Stimulated activated CD8-positive, alpha-beta memory T cell treated with anti-CD3 and anti-CD28 coated beads, Interleukin-7, amount 100 ng/mL, for 24 hours (primary cell): ENCODE measurements around the gene NOX5.
"Not testable (repeated sequence)": the region's sequence is repeated elsewhere in the genome, so short reads cannot be mapped to it uniquely, and the experiment has no call there.

Experiments
- DNase-seq: peaks from one replicate; pipeline ENCODE4 v3.0.0-alpha.2; 2020; ENCODE audit warnings: low read depth

Gene NOX5

DNA sequence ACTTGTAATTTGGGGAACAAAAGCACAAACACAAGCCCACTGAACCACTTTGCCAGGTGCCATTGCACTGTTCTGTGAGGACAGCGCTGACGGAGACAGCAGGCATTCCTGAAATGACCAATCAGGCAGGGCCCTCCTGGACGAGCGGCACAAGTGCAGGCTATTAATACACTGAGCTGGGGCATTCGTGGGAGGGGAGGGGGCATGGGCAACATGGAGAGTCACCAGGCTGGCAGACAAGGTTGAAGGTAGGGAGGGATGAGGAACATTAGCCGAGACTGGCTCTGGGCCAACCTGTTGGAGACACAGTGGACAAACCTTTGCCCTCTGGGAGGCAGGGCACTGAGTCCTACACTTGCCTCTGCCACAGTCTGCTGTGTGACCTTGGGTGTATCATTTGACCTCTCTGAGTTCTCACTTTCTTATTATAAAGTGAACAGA, 45.6 kb downstream of the NOX5 start:
- no peak for DNase-seq

GRCh38 chr15:69060744-69061143, 46.2 kb downstream of the NOX5 start:
- DNase-seq = no peak

DNA sequence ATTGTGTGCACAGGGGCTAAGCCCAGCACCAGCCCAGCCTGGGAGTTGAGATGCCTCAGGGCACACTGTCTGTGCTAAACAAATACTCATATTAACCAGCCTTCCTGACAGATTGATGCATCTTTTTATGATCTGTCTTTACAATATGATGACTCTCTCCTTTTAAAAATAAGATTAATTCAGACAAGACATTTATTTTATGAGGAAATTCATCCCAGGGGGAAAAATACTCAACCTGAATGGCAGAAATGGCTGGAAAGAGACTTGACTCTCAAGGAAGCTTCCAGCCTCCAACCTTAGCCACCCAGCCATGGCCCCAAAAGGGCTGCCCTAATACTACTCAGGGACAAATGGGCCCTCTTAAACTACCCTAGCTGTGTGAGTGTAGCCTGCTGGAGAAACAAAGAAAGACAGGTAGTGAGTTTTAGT, 46.9 kb downstream of the NOX5 start:
- no peak for DNase-seq

GRCh38 chr15:69064649-69065048, 50.2 kb downstream of the NOX5 start:
- DNase-seq = no peak

- DNase-seq = no peak
Measured at GRCh38 chr15:69066007-69066995, 51.8 kb downstream of the NOX5 start.

DNA sequence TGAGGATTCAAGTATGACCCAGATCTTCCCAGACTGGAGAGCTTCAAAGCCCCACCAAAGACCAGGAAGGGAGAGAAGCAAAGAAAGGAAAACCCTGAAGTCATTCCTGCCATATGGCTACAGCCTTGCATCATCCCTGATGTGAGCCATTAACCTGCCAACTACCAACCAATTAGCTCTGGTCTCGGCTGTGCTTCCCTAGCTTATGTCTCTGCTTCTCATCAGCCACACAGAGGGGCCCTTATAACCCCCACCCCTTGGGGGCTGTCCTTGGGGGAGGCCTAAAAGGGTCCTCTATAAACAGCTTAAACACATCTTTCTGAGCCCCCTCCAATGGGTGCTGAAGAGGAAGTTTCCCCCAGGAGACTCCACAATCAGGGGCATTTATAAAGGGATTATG, 52.8 kb downstream of the NOX5 start:
- no peak for DNase-seq

DNA sequence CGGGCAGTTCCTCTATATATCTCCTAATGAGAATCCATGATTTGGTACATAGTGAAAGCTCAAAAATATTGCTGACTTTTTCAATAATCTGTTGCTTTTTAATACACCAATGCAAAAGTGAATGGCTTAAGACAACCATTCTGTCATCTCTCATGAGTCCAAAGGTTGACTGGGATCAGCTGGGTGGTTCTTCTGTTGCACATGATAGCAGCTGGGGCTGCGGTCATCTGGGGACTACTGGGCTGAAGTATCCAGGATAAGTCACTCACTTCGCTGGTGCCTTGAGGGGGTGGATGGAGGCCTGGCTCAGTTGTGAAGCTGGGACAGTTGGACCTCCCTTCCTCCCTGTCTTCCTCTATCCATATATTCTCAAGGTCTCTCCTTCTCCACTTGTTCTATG, 53.7 kb downstream of the NOX5 start:
- no peak for DNase-seq

GRCh38 chr15:69069290-69069689, 54.8 kb downstream of the NOX5 start:
- not testable (repeated sequence) for DNase-seq

DNA sequence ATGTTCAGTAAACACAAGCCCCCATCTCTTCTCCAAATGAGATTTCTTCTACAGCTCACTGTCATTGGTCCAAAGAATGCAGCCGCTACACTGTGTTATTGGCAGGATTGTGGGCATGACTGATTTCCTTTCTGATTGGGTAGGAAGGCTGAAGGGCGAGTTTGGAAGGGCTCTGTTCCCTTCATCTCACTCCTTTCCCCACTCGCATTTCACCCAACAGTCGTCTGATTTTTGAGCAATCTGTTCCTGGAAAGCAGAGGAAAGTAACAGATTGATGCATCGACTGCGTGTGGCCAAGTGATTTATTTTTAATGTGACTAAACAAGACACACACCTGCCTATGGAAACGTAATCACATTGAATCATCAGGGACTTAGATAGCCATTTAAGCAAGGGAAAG, 55.5 kb downstream of the NOX5 start:
- DNase-seq = no peak

DNA sequence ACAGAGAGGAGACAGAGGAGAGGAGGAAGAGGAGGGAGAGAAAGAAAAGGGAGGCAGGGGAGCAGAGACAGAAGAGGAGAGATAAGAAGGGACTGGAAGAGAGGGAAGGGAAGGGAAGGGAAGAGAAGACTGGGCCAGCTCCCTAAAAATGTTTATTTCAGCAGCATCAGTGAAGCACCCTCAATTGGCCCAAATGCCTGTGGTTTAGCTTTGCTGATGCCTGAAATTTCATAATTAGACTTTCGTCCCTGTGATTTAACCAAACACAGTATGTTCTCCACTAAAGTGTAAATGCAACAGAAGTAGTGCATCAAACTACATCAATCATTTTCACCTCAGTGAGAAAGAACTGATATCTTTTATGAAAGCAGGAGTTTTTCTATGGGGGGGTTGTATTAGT, 55.9 kb downstream of the NOX5 start:
- DNase-seq = no peak

GRCh38 chr15:69071260-69071659, 56.8 kb downstream of the NOX5 start:
- no peak for DNase-seq

GRCh38 chr15:69072906-69073305, 58.4 kb downstream of the NOX5 start:
- no peak for DNase-seq

DNA sequence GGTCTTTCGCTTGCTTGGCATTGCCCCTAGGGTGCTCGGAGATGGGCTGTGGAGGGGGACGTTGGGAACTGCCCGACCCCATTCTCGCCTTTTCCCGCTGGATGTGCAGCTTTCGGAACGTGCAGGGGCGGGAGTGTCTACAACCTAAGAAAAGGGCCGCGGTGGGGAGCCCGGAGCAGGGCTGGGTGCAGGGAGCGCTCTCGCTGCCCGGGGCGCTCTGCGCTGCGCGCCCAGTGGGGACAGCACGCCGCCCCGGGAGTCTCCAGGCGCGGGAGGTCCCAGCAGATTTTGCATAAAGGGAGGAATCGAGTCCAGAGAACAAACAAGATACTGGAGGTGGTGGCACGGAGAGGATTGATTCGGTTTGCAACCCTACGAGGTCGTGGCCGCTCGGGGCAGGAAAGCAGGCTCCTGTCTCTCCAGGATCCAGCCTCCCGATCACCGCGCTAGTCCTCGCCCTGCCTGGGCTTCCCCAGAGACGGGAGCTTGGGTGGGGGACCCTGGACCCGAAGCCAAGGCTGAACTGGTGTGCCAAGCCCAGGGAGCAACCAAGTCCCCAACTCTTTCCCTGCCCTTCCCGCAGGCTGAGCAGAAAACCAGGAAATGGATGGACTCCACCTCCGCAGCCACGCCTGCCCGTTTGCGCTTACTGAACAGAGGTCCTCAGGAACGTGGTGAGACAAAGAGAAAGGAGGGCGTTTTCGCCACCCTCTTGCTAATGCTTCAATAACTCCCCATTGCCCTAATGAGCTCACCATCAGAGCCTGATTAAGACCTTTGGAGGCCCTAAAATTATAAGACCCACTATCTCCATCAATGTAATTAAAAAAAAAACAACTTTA, 59.7 kb downstream of the NOX5 start:
- DNase-seq = no peak

- no peak for DNase-seq
Measured at GRCh38 chr15:69074843-69075224, 60.3 kb downstream of the NOX5 start.

DNA sequence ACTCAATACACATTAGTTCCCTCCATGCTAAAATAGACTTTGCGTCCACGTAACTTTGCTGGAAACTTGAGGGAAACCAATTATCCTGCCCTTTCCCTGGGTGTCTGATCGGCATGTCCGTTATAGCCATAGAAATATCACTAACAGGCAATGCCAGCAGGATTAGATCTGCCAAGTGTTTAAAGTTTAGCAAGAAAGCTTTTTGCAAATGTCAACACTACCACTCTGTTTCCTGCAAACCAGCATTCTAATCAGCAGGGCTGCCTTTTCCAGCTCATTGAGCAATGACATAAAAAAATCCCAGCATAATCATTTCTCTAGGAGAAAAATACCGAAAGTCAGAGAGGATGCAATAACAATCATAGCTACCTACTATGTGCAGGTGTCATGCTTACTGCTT, 60.9 kb downstream of the NOX5 start:
- no peak for DNase-seq

GRCh38 chr15:69076756-69077155, 62.3 kb downstream of the NOX5 start:
- DNase-seq = no peak

GRCh38 chr15:69078638-69079037, 64.1 kb downstream of the NOX5 start:
- DNase-seq = no peak

DNA sequence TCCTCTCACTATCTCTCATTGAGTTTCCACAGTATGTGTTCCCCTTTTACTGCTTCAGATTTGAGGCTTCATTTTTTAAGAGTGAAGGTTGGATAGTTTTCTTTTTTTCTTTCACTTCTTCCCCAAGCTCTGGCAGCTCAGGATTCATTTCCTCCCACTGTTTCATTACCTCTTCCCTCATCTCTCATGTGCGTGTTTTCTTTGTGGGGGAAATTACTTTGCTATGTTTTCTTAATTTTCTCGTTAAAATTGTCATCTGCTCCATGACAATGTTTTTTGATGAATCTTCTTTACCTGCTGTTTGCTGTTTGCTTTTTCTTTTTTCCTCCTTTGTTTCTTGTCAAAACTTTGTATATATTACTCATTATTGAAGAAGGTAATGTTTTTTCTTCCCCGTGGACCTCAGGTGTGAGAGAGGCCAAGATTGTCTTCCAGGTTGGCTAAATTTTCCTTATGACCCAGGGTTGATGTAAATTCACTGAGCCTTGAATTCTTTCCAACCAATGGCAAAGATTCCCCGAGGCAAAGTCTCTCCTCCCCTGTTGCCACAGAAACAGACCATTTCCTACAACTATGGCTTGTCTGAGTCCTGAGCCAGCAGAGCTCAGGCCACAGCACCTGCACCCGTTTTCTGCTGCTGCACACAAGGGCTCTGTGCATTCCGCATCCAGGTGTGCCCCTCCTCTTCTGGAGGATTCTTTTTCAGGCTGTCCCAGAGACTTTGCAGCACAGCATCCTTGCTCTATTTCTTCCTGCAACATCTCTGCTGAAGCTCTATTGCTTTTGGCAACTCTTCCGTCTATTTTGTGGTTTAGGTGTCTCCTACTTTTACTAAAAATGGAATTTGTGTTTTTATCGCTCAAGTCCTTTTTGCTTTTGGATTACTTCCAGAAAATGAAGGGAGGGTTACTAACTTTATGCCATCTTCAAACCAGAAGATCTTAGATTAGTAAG, 66.1 kb downstream of the NOX5 start:
- DNase-seq = no peak

DNA sequence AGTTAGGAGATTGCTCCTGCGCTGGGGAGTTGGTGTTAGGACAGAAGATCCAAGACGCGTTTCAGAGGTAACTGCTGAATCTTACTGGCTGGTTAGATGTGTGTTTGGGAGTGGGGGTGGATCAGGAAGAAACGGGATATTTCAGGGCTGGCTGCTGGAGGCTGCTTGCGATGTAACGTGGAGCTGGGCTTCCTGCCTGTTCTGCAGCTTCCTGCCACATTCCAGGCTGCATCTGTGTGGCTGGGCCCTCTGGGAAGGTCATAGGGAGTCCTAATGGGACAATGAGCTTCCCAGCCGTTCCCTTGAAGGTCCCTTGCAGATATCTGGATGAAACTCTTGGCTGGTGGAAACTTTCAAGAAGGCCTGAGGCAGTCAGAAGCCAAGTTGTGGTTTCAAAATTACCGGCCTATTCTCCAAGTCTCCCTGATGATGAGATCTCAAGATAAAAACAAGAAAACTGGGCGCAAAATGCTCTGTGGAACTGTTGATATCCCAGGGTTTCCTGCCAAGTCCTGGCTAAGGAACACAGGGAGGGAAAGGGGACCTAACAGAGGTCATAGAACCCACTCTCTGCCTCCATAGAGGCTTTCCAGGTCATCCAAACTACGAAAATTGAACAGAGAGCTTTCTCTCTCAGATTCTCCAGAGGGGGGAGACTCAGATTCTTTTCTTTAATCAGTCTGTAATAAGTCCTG, 67.0 kb downstream of the NOX5 start:
- DNase-seq = no peak

DNA sequence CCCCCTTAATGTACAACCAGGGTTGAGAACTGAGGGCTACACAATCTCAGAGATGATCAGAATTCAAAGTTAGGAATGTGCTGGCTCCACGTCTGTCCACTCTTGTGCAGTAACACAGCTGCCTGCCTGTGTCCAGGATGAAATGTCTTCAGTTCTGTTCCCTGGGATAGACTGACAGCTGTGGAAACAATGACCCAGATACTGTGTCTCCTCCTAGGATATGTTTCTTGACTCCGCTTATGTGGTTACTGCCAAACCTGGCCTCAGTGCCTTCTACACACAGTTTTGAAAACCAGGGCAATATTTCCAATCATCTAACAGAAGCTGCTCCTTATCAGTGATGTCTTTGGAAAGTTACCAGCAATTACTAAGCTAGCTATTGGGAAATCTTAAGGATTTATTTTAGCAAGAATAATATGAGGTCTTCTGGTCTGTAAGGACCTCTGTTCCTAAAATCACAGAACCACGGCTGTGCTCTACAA, 67.6 kb downstream of the NOX5 start:
- no peak for DNase-seq

GRCh38 chr15:69082554-69082953, 68.1 kb downstream of the NOX5 start:
- no peak for DNase-seq
